Stimulated activated CD4-positive, alpha-beta T cell treated with anti-CD3 and anti-CD28 coated beads, Interleukin-15, amount 100 ng/mL, for 1 hour (primary cell): ENCODE measurements around the gene SLC13A3.

Experiments
- DNase-seq, 2 donors: peaks; one replicate each; pipeline ENCODE4 v3.0.0-alpha.2; 2020; ENCODE audit warnings: low read depth in 1 of 2, low spot score in 1 of 2

SLC13A3 gene

DNA sequence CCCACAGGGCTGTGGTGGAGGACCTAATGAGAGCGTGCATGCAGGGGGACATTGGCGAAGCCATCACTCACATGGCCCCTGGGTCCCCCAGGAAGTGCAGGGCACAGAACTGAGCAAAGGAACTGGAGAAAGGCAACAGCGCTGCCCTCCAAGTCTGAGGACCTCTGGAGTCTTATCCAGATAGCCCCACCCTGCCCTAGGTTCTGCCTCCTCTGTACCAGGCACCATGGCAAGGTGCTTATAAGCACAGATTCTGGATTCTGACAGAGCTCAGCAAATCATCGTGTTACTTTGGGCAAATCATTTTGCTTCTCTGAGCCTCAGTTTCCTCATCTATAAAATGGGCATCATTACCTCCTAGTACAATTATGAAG, 44.5 kb downstream of the SLC13A3 start:
- no peak for DNase-seq

DNA sequence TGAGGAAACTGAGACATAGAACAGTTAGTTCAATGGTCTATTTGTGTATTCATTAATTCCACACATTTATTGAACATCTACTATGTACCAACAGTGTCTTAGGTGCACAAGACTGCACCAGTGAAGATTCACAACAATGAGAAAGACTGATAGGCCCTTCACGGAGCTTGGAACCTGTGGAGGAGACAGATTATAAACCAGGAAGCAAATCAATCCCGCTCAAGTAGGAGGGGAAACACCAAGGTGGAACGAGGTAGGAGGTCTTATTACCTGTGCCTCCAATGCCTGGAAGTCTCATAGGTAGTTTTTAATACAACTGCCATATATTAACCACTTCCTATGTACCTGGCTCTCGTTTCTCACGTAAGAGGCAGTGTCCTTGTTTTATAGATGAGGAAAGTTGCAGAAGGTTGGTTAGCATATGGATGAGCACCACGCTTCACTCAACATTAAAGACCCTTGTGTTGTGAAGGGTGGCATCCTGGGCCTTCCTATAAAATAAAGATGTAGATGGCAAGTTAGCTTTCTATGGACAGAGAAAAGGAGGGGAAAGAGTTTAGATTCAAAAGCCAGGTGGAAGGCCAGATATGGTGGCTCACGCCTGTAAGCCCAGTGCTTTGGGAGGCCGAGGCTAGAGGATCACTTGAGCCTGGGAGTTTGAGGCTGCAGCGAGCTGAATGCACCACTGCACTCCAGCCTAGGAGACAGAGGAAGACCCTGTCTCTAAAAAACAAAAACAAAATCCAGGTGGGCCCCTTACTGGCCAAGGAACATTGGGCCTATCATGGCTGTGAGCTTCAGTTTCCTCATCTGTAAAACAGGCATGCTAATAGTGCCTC, 45.1 kb downstream of the SLC13A3 start:
- DNase-seq, result no peak

DNA sequence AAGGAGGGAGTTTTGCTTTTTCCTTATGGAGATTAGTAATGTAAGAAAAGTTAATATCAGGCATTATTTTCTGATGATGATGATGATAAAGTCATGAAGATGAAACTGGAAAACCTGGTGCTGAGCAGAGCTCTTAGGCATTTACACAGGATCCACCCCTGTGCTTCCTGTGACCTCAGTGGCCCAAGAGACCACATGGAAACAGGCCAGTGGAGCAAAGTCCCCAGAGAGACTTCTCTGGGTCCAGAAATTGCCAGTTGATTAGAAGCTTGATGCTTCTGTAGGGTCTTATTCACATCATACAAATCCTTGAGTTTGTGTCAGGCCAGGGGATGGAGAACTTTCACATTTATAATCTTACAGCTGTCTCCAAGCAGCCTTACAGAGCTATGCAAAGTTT, 46.1 kb downstream of the SLC13A3 start:
- DNase-seq, result no peak

DNA sequence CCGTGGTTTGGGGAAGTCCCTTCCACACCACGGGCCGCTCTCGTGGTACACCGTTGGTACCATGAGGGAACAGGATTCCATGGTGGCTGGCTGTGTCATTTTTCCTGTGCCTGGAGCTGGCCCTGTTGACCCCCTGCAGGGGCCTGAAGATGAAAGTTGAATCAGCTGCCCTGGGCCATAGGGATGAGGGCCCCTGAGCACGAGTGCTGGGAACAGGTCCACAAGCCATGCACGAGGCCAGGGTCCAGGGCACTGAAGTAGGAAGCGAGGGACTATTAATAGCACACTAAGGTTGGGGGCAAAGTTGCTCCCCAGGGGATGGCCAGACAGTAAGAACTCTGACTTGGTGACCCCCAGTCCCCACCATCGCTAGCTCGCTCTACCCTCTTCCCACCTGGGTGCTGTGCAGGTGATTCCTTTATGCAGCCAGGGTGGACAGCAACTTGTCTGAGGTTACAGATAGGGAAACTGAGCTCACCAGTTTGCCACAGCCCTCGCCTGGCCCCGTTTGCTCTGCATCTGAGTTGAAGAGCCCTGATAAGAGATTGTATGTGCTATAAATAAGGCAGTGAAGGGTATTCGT, 46.6 kb downstream of the SLC13A3 start:
- DNase-seq, result no peak

DNA sequence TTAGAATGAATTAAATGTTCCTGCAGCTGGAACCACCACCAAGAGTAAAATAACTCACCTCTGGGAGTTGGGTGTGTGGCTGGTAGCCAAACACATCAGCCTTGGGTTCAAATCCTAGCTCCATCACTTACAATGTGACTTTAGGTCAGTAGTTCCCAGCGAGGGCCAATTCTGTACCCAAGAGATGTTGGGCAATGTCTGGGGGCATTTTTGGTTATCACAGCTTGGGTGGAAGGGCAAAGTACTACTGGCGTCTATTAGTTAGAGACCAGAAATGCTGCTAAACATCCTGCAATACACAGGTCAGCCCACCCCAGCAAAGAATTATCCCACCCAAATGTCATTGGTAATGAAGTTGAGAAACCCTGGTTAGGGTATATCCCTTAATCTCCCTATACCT, 48.8 kb downstream of the SLC13A3 start:
- no peak for DNase-seq

DNA sequence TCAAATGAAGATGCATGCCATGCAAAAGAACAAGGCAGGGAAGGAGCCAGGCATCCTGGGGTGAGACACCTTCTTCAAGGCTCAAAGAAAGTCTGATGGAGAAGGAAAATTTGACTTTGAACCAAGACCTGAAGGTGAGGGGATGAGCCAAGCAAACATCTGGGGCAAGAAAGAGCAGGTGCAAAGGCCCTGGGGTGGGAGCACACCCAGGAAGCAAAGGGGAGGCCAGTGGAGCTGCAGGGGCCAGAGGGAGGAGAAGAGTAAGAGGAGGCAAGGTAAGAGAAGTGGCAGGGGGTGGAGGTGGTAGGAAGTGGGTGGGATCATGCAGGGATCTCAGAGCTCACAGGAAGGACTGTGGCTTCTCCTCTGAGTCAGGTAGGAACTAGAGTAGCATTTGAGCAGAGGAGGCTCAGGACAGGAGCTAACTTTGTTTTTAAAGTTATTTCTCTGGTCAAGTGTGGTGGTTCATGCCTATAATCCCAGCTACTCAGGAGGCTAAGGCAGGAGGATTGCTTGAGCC, 49.6 kb downstream of the SLC13A3 start:
- no peak for DNase-seq

DNA sequence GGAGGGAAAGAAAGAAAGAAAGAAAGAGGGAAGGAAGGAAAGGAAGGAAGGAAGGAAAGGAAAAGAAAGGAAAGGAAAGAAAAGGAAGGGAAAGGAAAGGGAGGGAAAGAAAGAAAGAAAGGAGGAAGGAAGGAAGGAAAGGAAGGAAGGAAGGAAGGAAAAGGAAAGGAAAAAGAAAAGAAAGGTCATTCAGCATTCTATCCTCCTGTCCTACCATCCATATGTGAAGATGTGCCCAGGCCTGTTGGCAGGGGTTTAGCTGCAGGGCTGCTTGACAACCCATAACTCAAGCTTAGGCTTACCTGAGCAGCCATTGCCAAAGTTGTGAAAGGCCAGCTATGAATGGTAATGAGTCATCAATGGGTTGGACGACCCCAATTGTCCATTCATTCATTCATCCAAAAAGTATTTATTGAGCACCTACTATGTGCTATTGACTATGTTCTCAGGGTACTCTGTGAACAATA, 50.9 kb downstream of the SLC13A3 start:
- DNase-seq, result no peak

DNA sequence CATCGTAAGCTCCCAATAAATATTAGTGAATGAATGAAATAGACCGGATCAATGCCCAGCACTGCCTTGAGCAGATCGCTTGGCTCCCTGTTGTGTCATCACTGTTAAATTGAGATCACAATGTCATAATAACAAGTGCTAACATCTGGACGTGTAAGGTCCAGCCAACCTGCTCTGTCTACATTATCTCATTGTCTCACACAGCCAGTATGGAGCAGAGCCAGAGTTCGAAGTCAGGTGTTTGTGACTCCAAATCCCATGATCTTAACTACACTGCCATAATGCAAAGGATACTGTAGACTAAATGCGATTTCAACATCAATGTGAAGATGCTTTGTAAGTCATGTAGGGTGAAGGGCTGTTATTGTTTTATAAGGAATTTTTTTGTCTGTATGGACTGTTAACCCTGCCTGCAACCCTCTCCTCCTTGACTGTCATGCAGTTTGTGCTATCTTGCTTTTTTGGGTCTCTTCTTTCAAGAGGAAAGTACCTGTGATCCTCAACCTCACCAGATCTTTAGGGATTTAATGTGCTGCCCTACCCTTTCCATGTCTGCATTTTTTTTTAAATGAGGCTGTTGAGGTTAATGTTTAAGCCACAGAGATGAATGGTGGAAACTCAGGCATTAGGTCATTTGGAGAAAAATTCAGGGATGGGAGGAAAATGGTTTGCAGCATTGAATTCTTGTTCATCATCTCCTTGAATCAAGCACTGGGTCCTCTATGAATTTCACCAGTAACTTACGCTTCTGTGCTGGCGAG, 51.9 kb downstream of the SLC13A3 start:
- DNase-seq, result no peak

DNA sequence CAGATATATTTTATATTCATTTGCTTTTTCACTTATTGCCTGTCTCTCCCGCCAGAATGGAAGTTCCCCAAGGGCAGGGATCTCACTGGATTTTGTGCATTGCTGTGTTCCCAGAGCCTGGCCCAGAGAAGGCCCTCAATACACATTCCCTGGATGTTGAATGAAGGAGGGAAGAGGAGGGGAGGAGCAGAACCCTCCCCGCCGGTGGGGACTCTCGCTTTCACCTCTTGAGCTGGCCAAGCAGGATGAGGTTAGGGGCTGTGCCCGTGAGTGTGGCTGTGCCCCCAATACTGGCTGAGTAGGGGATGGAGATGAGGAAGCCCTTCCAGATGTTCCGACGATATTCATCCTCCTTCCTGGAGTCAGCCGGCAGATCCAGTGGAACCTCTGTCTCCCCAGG, 55.3 kb downstream of the SLC13A3 start:
- DNase-seq, result no peak

DNA sequence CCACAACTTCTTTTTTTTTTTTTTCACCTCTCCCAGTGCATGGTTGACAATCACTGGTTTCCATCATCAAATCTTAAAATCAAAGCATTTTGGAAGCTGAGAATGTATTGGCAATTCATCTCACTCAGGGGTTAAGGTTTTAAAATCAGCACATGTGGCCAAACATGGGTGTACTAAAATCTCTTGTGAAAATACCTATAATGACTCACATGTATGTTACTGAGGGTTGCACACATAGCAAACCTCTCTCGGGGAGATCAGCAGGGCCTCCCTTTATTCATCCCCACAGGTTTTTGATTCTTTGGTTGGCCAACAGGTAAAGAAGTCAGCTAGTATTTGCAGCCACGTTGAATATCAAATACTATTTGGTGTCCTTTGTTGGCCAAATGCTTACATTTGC, 56.5 kb downstream of the SLC13A3 start:
- no peak for DNase-seq

DNA sequence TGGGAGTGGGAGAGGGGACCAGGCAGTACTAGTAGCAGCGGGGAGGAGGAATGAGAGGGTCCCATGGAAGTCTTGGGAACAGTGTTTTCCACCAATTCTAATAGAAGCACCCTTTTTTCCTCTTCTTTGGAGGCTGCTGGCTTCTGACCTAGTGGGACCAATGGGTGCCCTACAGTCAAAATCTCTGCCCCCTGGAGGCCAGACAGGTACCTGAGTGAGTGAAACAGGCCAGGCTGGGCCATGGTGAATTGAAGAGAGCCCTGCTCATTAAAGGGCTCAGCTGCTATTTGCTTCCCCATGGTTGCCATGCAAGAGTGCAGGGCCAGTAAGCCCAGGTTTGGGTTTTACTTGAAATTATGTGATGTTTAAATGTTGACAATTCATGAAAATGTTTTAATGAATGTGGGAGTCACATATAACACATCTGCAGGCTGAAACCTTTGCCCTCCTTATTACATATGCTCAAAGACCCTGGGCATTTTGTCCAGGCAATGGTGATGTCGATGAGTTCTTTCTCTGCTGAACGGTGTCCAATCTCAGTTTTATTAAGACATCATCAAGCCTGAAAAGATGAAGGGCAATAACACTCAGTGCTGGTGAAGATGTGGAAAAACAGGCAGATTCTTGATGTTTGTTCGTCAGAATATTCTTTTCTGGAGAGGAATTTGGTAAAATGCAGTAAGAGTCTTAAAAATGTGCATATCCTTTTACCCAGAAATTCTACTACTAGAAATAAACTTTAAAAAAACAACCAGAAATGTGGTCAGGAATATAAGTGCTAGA, 58.5 kb downstream of the SLC13A3 start:
- no peak for DNase-seq

DNA sequence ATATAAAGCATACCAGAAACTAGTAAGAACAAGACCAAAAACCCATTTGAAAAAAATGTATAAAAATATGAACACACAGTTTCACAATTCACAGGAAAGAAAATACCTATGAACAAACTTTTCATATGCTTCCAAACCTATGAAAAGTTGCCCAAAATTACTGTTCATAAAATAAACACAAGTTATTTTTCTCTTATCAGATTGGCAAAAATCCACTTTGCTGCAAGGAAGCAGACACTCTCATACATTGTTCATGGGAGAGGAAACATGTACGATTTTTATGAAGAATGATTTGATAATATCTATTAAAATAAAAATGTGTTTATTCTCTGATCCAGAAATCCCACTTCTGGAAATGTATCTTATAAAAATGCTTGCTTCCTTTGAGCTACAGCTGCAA, 60.8 kb downstream of the SLC13A3 start:
- DNase-seq, result no peak

DNA sequence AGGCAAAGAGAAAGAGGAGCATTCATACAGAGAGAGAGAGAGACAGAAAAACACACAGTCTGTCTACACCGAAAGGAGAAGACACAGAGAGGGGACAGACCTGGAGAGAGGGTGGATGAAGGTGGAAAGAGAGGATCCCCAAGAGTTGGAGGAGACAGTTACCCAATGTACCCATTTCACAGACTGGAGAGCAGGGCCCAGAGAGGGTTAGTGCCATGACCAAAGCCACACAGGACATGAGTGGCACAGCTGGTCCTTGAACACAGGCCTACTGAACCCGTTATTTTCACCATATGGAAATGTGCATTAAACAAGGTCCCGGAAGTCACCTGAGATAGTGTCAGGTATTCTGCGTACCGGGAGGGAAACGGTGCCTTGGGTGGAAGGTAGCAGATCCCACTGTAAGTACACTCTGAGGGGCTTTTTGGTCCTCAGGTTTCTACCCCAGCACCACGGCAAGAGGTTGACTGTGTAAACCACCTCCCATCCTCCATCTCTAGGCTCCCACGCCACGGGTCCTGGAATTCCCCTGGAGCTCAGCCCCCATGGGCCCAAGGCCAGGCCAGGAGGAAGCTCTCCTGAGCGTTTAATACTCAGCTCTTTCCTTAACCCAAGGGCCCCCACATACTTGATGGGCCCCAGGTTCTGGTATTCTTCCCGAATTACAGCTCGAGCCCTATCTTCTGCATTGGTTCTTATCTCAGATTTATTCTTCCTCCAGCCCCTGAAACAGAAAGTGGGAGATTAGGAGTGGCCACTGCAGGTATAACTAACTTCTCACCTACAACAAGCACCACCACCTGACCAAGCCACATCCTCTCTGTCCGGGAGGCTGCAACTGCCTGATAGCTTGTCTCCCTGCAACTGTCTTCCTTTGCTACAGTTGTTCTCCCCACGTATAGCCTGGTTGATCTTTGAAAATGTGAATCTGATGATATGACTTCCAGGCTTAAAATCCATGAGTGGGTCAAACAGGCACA, 62.4 kb downstream of the SLC13A3 start:
- no peak for DNase-seq

DNA sequence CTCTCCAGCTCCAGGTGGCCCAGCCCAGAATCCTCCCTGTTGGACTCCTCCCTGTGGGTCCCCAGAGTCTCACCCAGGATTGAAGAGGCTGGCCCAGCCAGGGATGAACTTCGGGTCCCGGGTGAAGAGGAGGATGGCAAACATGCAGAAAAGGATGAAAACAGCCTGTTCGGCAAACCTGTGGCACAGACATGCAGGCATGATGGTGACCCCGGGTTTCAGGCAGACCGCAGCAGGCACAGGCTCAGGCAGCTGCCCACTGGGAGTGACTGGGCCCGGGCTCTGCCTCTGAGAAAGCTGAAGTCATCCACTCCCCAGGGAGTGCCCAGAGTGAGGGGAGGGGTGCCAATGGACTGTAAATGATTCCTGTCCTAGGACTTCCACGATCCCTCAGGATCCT, 63.3 kb downstream of the SLC13A3 start:
- DNase-seq, result no peak

DNA sequence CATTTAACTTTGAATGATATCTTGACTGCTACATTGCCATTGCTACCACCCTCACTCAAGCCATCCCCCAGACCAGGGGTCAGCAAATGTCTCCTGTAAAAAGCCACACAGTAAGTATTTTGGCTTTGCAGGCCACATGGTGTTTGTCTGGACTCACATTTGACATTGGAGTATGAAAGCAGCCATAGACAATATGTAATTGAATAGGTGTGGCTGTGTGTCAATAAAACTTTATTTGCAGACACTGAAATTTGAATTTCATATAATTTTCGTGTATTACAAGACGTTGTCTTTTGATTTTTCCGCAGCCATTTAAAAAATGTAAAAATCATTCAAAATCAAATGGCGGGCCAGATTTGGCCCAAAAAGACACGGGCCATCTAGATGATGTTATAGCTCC, 64.5 kb downstream of the SLC13A3 start:
- DNase-seq, result no peak

DNA sequence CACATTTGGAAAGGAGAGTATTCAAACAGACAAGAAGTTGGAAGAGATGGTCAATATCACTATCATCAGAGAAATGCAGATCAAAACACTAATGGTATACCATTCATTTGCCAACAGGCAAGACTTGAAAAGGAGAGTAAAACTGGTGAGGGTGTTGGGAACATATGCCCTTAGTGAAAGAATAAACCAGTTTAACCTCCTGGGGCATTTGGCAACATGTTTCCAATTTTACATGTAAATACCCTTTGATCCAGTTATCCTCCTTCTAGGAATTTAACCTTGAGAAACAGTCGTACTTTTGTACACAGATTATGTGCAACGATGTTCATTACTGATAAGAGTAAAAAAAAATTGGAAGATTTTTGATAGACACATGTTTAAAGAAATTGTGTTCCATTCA, 66.8 kb downstream of the SLC13A3 start:
- no peak for DNase-seq

DNA sequence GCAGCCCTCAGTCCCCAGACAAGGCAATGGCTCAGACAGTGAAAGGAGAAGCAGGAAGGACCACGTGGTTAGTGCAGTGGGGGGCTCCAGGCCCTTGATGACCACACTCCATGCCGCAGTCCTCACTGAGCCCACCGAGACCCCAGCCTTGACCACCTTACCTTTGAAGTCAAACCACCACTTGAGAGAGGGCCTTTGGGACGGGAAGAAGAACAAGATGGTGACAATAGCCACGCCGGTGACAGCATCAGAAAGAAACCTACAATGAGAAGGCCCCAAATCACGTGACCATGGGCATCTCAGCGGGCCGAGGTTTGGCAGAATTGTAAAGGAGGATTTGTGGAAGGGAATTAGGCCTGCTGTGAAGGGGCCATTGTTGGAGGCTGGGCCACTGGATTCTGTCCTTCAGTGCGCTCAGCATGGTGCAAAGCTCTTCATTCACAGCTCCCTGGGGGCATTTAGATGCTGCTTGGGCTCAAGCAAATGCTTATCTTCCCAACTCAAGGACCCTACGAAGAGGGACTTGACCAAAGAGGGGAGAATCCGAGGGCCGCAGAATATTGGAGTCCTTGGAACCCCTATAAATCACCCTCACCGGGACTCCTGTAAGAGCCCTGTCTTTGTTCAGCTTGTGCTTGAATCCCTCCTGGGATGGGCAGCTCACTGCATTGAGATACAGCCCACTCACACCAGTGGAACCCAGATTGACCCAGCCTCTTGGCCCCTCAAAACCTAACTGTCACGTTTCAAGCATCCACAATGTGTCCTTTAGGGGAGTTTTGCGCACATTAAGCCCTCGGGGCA, 67.6 kb downstream of the SLC13A3 start:
- no peak for DNase-seq

DNA sequence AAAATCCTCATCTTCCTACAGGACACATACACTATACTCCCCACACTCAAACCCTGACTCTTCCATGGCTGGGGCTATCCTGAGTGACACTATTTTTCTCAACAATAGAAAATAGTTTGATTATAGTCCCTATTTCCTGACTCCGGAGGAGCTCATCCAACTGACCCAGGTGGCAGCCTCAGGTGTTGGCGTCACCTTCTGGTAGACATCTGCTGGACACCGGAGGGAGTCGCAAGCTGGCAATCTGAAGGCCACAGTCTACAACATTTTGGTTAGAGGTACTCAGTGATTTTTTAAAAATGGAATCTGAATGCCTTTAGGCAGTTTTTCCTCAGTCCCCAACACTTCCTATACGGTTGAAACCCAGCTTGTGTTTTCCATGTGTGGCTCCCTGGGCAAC, 68.6 kb downstream of the SLC13A3 start:
- no peak for DNase-seq

DNA sequence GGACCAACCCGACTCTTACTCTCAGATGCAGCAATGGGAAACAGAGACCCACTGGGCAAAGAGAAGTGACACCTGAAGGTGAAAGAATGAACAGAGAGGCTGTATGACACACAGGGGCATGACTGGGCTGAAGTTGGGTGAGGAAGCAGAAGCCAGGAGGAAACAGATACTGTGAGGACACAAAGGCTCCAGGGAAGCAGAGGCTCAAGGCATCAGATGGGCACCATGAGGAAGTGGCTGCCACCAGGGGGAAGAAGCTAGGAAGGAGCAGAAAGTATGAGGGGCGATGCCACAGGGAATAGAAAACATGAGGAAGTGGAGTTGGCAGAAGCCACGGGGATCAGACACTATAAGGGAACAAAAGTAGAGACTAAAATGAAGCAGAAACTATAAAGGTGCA, 69.9 kb downstream of the SLC13A3 start:
- DNase-seq, result no peak
